ENCODE measurements around the gene ITPR2. TPM values are rescaled to one million over a fixed set of nuclear protein-coding genes. Genes with fewer than 3 reads are reported as not detected.
A peak's percentile ranks its signal among the peaks of the same experiment; 100 is the strongest.

Gene ITPR2
- total RNA-seq, 1 donor from 2014 or later = 74.5 TPM

DNA sequence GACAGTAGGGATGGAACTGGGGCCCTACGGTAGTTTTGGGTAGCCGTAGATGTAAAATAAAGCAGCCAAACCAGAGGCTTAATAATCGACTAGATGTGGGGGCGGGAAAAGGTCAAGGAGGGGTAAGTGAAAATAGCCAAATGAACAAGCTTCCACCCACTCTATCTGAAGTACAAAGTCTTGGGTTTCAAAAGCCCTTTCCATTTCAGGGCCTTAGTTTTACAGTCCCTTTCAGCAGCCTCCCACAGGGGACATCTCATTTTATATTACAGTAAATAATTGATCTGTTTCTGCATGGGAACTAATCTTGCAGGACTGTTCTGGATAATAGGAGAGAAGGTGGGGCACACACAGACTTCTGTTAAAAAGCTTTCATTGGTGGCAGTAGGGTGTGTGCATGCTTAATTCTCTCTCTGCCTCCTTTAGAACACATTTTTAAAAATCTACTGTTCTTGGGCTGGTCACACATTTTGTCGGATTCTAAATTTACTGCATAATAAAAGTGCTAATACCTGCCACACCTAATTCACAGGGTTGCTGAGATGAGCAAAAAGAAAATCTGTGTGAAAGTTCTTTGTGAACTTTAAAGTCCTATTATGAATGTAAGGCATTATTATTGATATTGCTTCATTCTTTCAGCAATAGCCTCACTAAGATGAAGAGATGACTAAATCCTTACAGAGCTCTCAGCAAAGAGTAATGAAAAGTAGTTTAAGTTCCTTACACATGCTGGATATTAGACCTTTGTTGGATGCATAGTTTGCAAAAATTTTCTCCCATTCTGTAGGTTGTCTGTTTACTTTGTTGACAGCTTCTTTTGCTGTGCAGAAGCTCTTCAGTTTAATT, 104.6 kb downstream of the ITPR2 start:
- ChIA-PET POLR2A (interaction anchor here (0.8 to 2.9 kb wide), 5 partner anchors 10 to 606 kb away, joined by 3 to 11 read pairs (median 5); partner anchors contain the start of gene ITPR2), CTCF (interaction anchor here (0.6 kb wide), 1 partner anchor 22 kb away, joined by 3 read pairs; no protein-coding TSS in a partner anchor)
- peaks cover 58% of the 10 kb centered on the region for H3K4me1 Mint-ChIP-seq

DNA sequence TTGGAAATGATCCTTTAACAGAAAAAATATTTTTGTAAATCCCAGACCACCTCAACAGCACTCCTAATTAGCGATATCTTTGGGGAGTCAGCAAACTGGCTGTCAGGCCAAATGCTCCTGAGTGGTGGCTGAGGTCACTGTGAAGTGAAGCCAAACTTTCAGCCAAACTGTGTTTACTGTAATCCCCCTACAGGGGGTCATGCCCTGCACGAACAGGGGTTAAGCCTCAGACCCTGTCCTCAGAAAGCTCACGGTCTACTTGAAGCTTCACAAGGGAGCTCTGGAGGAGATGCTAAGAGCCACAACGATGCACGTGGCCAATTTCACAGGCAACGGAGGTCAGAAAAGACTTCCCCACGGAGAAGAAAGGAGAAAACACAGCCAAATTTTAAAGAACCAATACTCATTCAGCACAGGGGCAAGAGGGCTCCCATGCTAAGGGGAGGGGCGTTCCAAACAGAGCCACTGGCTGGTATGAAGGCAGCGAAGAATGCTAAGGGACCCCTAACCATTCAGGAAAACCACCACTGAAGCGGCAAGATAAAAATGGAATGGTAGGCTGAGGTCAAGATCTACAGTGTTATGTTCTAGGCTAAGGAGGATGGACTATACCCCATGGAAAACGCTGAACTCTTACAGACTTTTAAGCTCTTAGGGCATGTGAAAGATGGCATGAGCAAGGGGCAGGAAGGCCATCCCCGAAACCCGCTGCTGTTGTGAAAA, 105.4 kb downstream of the ITPR2 start:
- CTCF ChIA-PET = interaction anchor here (0.6 kb wide), 1 partner anchor 21 kb away, joined by 3 read pairs; no protein-coding TSS in a partner anchor
- POLR2A ChIA-PET = interaction anchor here (0.8 to 2.9 kb wide), 5 partner anchors 9 to 605 kb away, joined by 3 to 11 read pairs (median 5); partner anchors contain the start of gene ITPR2
- TF ChIP-seq, protein P1, sequence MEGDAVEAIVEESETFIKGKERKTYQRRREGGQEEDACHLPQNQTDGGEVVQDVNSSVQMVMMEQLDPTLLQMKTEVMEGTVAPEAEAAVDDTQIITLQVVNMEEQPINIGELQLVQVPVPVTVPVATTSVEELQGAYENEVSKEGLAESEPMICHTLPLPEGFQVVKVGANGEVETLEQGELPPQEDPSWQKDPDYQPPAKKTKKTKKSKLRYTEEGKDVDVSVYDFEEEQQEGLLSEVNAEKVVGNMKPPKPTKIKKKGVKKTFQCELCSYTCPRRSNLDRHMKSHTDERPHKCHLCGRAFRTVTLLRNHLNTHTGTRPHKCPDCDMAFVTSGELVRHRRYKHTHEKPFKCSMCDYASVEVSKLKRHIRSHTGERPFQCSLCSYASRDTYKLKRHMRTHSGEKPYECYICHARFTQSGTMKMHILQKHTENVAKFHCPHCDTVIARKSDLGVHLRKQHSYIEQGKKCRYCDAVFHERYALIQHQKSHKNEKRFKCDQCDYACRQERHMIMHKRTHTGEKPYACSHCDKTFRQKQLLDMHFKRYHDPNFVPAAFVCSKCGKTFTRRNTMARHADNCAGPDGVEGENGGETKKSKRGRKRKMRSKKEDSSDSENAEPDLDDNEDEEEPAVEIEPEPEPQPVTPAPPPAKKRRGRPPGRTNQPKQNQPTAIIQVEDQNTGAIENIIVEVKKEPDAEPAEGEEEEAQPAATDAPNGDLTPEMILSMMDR (IDR thresholded peaks at IDR 0.05) = no peak
- Mint-ChIP-seq H3K4me3 (no peak overlapping the region), H3K9me3 (no peaks in the 10 kb centered on the region), H3K36me3 (ENCODE audit: low read depth) (peaks cover 19% of the 10 kb centered on the region), H3K4me1 (peaks cover 51% of the 10 kb centered on the region), H3K27ac (peak overlapping the region; percentile 54), H3K27me3 (no peaks in the 10 kb centered on the region)
- intact Hi-C loops (cut with micrococcal nuclease) = loop anchor here (5.0 kb wide), 1 partner anchor 160 kb away; no protein-coding TSS in a partner anchor
- no peak for DNase-seq
- ATAC-seq (ENCODE audit: low read depth) = no peak

More for the DNA sequence above, 104.6 kb downstream of the ITPR2 start:
- peak overlapping the region; percentile 9 for H3K4me3 Mint-ChIP-seq
- peak overlapping the region; percentile 54 for H3K27ac Mint-ChIP-seq
- peaks cover 16% of the 10 kb centered on the region for H3K36me3 Mint-ChIP-seq (ENCODE audit: low read depth)
- TF ChIP-seq, protein P1 (IDR thresholded peaks at IDR 0.05) = no peak
- DNase-seq (no peak), ATAC-seq (ENCODE audit: low read depth) (peak; percentile 16)
- H3K27me3 Mint-ChIP-seq = no peaks in the 10 kb centered on the region
- H3K9me3 Mint-ChIP-seq = no peaks in the 10 kb centered on the region
- intact Hi-C loops (cut with micrococcal nuclease) = loop anchor here (5.0 kb wide), 1 partner anchor 159 kb away; no protein-coding TSS in a partner anchor

DNA sequence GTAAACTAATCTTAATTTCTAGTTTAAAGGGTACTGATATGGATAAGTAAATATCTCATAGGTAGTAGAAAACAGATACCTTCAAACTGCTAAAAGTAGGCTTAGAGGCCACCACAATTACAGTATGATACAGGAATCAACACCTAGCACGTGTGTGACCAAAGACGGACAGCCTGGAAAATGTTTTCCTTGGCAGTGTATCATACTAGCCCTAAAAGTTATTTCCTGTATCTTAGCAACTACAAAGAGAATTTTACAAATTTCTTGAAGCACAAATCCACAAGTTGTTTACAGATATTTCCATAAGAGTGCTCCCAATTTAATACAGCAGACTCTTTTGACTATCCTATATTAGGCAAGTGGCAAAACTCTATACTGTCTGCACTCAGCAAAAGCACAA, 106.0 kb downstream of the ITPR2 start:
- H3K27ac Mint-ChIP-seq = no peak overlapping the region
- no peak for ATAC-seq (ENCODE audit: low read depth)
- DNase-seq = no peak
- ChIA-PET POLR2A (interaction anchor here (1.6 to 2.9 kb wide), 2 partner anchors 8 to 107 kb away, joined by 5 to 11 read pairs; partner anchors contain the start of gene ITPR2), CTCF (no interaction called here)
- intact Hi-C loops (cut with micrococcal nuclease) = loop anchor here (5.0 kb wide), 1 partner anchor 160 kb away; no protein-coding TSS in a partner anchor
- TF ChIP-seq, protein P1 (IDR thresholded peaks at IDR 0.05) = no peak
- no peaks in the 10 kb centered on the region for H3K27me3 Mint-ChIP-seq
- peaks cover 26% of the 10 kb centered on the region for H3K36me3 Mint-ChIP-seq (ENCODE audit: low read depth)
- H3K4me1 Mint-ChIP-seq = peaks cover 44% of the 10 kb centered on the region
- H3K9me3 Mint-ChIP-seq = no peaks in the 10 kb centered on the region
- no peak overlapping the region for H3K4me3 Mint-ChIP-seq

DNA sequence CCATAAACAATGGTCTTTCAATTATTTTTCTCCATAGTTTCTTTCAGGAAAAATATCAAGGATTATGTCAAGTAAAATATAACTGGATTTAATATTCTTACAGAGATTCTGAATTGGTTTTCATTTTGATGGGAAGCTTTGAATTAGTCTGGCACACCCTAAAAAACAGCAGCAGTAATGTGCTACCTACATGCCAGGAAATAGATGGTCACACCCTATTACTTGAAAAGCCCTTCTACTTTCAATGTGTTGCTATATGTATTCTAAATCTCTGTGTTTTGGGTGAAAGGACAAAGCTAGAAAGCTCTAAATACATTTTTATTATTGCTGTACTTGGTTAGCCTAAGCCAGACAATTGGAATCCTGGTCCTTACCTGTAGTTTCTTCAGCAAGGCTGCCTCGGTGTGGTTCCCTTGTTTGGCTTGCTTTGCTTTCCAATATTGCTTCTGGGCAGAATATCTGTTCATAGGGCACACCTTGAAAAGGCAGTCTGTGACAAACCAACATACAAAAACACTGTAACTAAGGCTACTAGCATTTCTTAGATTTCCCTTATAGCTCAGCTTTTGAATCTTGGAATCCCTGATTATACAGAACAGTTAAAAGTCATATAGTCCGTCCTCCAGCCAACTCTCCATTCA, 107.6 kb downstream of the ITPR2 start:
- peaks cover 33% of the 10 kb centered on the region for H3K4me1 Mint-ChIP-seq
- TF ChIP-seq, protein P1 (IDR thresholded peaks at IDR 0.05) = no peak
- ATAC-seq (ENCODE audit: low read depth) = no peak
- no peak overlapping the region for H3K4me3 Mint-ChIP-seq
- H3K9me3 Mint-ChIP-seq = no peaks in the 10 kb centered on the region
- intact Hi-C loops (cut with micrococcal nuclease) = loop anchor here (5.0 kb wide), 1 partner anchor 162 kb away; no protein-coding TSS in a partner anchor
- ChIA-PET CTCF (no interaction called here), POLR2A (no interaction called here)
- H3K27ac Mint-ChIP-seq = no peak overlapping the region
- no peaks in the 10 kb centered on the region for H3K27me3 Mint-ChIP-seq
- peaks cover 37% of the 10 kb centered on the region for H3K36me3 Mint-ChIP-seq (ENCODE audit: low read depth)
- no peak for DNase-seq

Data from activated B cell treated with CpG ODN at 0.5 μM for 24 hours (primary cell).